Activated CD4-positive, alpha-beta T cell treated with anti-CD3 and anti-CD28 coated beads for 36 hours (primary cell): Measurements from ENCODE around the gene CDK3. TPM values are rescaled to one million over a fixed set of nuclear protein-coding genes. Genes with fewer than 3 reads are reported as not detected.
"Not testable (repeated sequence)": the region's sequence is repeated elsewhere in the genome, so short reads cannot be mapped to it uniquely, and the experiment has no call there.

ENCODE experiments used
- ATAC-seq: fragments of 200-7000 bp; cut with Tn5 transposase; one replicate; pipeline ENCODE4 v1.10.0; 2021; ENCODE audit warnings: mild to moderate bottlenecking, moderate library complexity
- CTCF ChIA-PET: fragments of 350-600 bp; sonication (Branson Sonifier 250); formaldehyde crosslinking; loops from one replicate; lab custom pipeline; 2021; ENCODE audit warnings: antibody characterized with exemption; lab: Charles Lee
- POLR2A ChIA-PET: fragments of 350-600 bp; sonication (Branson Sonifier 250); formaldehyde crosslinking; loops from one replicate; lab custom pipeline; 2021; ENCODE audit warnings: antibody characterized with exemption, inconsistent platforms; lab: Charles Lee
- DNase-seq: peaks from one replicate; pipeline ENCODE4 v3.0.0-alpha.2; 2020
- H3K27ac Mint-ChIP-seq: one replicate; pipeline ENCODE4 v1.8.0; 2021; ENCODE audit warnings: mixed read lengths
- H3K27me3 Mint-ChIP-seq: one replicate; pipeline ENCODE4 v1.8.0; 2021; ENCODE audit warnings: mixed read lengths
- H3K36me3 Mint-ChIP-seq: one replicate; pipeline ENCODE4 v1.8.0; 2021; ENCODE audit warnings: low read depth, mixed read lengths
- H3K4me1 Mint-ChIP-seq: one replicate; pipeline ENCODE4 v1.8.0; 2021; ENCODE audit warnings: mixed read lengths
- H3K4me3 Mint-ChIP-seq: one replicate; pipeline ENCODE4 v1.8.0; 2021; ENCODE audit warnings: mild to moderate bottlenecking, moderate library complexity, mixed read lengths
- H3K9me3 Mint-ChIP-seq: one replicate; pipeline ENCODE4 v1.8.0; 2021; ENCODE audit warnings: low read depth, mixed read lengths
- intact Hi-C, 2 experiments: fragments of 100-400 bp; cut with DNase I in 1 of 2; cut with micrococcal nuclease in 1 of 2; formaldehyde crosslinking; loops; one replicate each; pipeline versions ENCODE4 v1.14.2 to v1.15.1; 2022 to 2024; cut with DNase I, micrococcal nuclease
- total RNA-seq, 2 experiments: library from RNA; stranded (reverse); gene quantifications; one replicate each; pipeline ENCODE4 v1.2.3, GENCODE V29; 2021

Gene CDK3
- total RNA-seq, 2 experiments from 2014 or later = 5.6 to 6.0 TPM

GRCh38 chr17:76042868-76043267, 42.2 kb downstream of the CDK3 start:
- POLR2A ChIA-PET, H3K27ac Mint-ChIP-seq: not testable (repeated sequence)
- CTCF ChIA-PET = interaction anchor here (1.4 kb wide), 1 partner anchor 257 kb away, joined by 3 read pairs; no protein-coding TSS in a partner anchor

GRCh38 chr17:76044475-76045007, 43.9 kb downstream of the CDK3 start:
- H3K4me3 Mint-ChIP-seq, H3K27me3 Mint-ChIP-seq, intact Hi-C loops, H3K4me1 Mint-ChIP-seq, DNase-seq, H3K9me3 Mint-ChIP-seq, H3K27ac Mint-ChIP-seq, ATAC-seq: not testable (repeated sequence)
- ChIA-PET POLR2A (interaction anchor here (0.7 kb wide), 1 partner anchor 26 kb away, joined by 3 read pairs; no protein-coding TSS in a partner anchor), CTCF (interaction anchor here (1.2 kb wide), 1 partner anchor 30 kb away, joined by 3 read pairs; no protein-coding TSS in a partner anchor)
- peaks cover 71% of the 10 kb centered on the region for H3K36me3 Mint-ChIP-seq

More at GRCh38 chr17:76042868-76043267, 42.2 kb downstream of the CDK3 start:
- H3K9me3 Mint-ChIP-seq, H3K27me3 Mint-ChIP-seq, H3K4me3 Mint-ChIP-seq, intact Hi-C loops, ATAC-seq, DNase-seq, H3K4me1 Mint-ChIP-seq: not testable (repeated sequence)
- H3K36me3 Mint-ChIP-seq = peaks cover 73% of the 10 kb centered on the region

- H3K36me3 Mint-ChIP-seq = peaks cover 77% of the 10 kb centered on the region
- POLR2A ChIA-PET = no interaction called here
These were observed 45.4 kb downstream of the CDK3 start for GRCh38 chr17:76046064-76046463.

GRCh38 chr17:76048025-76048605, 47.5 kb downstream of the CDK3 start:
- Mint-ChIP-seq H3K27ac (peak overlapping the region; percentile 1), H3K4me1 (peaks cover 24% of the 10 kb centered on the region), H3K36me3 (peaks cover 71% of the 10 kb centered on the region), H3K4me3 (no peak overlapping the region), H3K9me3 (no peaks in the 10 kb centered on the region), H3K27me3 (no peaks in the 10 kb centered on the region)
- ChIA-PET CTCF (interaction anchor here (1.7 kb wide), 1 partner anchor 8 kb away, joined by 3 read pairs; no protein-coding TSS in a partner anchor), POLR2A (no interaction called here)
- DNase-seq (no peak), ATAC-seq (no peak)
- intact Hi-C loops = loop anchor here in 1 of 2 experiments (2.0 kb wide), 1 partner anchor 23 kb away; no protein-coding TSS in a partner anchor

More at GRCh38 chr17:76046064-76046463, 45.4 kb downstream of the CDK3 start:
- CTCF ChIA-PET = interaction anchor here (0.5 to 0.8 kb wide), 3 partner anchors 41 to 67 kb away, joined by 3 to 4 read pairs (median 3); no protein-coding TSS in a partner anchor
- DNase-seq = no peak
- Mint-ChIP-seq H3K4me1 (peaks cover 21% of the 10 kb centered on the region), H3K27me3 (no peaks in the 10 kb centered on the region), H3K9me3 (no peaks in the 10 kb centered on the region), H3K27ac (no peak overlapping the region), H3K4me3 (no peak overlapping the region)
- no peak for ATAC-seq
- intact Hi-C loops = no loop called here

- H3K9me3 Mint-ChIP-seq = no peaks in the 10 kb centered on the region
- no peak for DNase-seq
- CTCF ChIA-PET = interaction anchor here (0.6 to 1.7 kb wide), 2 partner anchors 9 to 17 kb away, joined by 3 read pairs; no protein-coding TSS in a partner anchor
- peaks cover 69% of the 10 kb centered on the region for H3K36me3 Mint-ChIP-seq
- peak overlapping the region; percentile 11 for H3K27ac Mint-ChIP-seq
- H3K4me1 Mint-ChIP-seq = peaks cover 29% of the 10 kb centered on the region
- no peaks in the 10 kb centered on the region for H3K27me3 Mint-ChIP-seq
- ATAC-seq = no peak
- H3K4me3 Mint-ChIP-seq = no peak overlapping the region
- intact Hi-C loops = loop anchor here in 1 of 2 experiments (2.0 kb wide), 1 partner anchor 22 kb away; no protein-coding TSS in a partner anchor
- POLR2A ChIA-PET = no interaction called here
These were observed 48.1 kb downstream of the CDK3 start for GRCh38 chr17:76048711-76049110.

GRCh38 chr17:76049239-76049638, 48.6 kb downstream of the CDK3 start:
- H3K27ac Mint-ChIP-seq = peak overlapping the region; percentile 11
- peaks cover 34% of the 10 kb centered on the region for H3K4me1 Mint-ChIP-seq
- intact Hi-C loops = loop anchor here in 1 of 2 experiments (2.0 kb wide), 1 partner anchor 22 kb away; no protein-coding TSS in a partner anchor
- DNase-seq (no peak), ATAC-seq (no peak)
- no peaks in the 10 kb centered on the region for H3K27me3 Mint-ChIP-seq
- no peaks in the 10 kb centered on the region for H3K9me3 Mint-ChIP-seq
- CTCF ChIA-PET = interaction anchor here (0.6 to 1.7 kb wide), 3 partner anchors 9 to 230 kb away, joined by 3 read pairs; no protein-coding TSS in a partner anchor
- no peak overlapping the region for H3K4me3 Mint-ChIP-seq
- POLR2A ChIA-PET = interaction anchor here (0.5 kb wide), 1 partner anchor 55 kb away, joined by 3 read pairs; no protein-coding TSS in a partner anchor
- peaks cover 69% of the 10 kb centered on the region for H3K36me3 Mint-ChIP-seq

- no peaks in the 10 kb centered on the region for H3K9me3 Mint-ChIP-seq
- CTCF ChIA-PET = interaction anchor here (0.7 to 1.7 kb wide), 3 partner anchors 10 to 230 kb away, joined by 3 to 4 read pairs (median 3); no protein-coding TSS in a partner anchor
- POLR2A ChIA-PET = no interaction called here
- H3K36me3 Mint-ChIP-seq = peaks cover 62% of the 10 kb centered on the region
- H3K4me3 Mint-ChIP-seq = no peak overlapping the region
- DNase-seq = no peak
- no peaks in the 10 kb centered on the region for H3K27me3 Mint-ChIP-seq
- no peak overlapping the region for H3K27ac Mint-ChIP-seq
- ATAC-seq = no peak
- peaks cover 36% of the 10 kb centered on the region for H3K4me1 Mint-ChIP-seq
- intact Hi-C loops = loop anchor here in 1 of 2 experiments (2.0 kb wide), 1 partner anchor 21 kb away; no protein-coding TSS in a partner anchor
These were observed 49.3 kb downstream of the CDK3 start for GRCh38 chr17:76049836-76050537.

- CTCF ChIA-PET = interaction anchor here (0.6 to 0.7 kb wide), 2 partner anchors 201 to 206 kb away, joined by 3 to 4 read pairs; no protein-coding TSS in a partner anchor
- Mint-ChIP-seq H3K4me3 (no peak overlapping the region), H3K36me3 (peaks cover 56% of the 10 kb centered on the region)
These were observed 50.1 kb downstream of the CDK3 start for GRCh38 chr17:76050538-76051467.

GRCh38 chr17:76051561-76051960, 50.9 kb downstream of the CDK3 start:
- Mint-ChIP-seq H3K4me3 (no peak overlapping the region), H3K36me3 (peaks cover 58% of the 10 kb centered on the region), H3K27ac (peak overlapping the region; percentile 32), H3K4me1 (peaks cover 41% of the 10 kb centered on the region), H3K27me3 (no peaks in the 10 kb centered on the region), H3K9me3 (no peaks in the 10 kb centered on the region)
- CTCF ChIA-PET = no interaction called here
- POLR2A ChIA-PET = no interaction called here
- DNase-seq = no peak
- ATAC-seq = no peak
- intact Hi-C loops = no loop called here

More at GRCh38 chr17:76050538-76051467, 50.1 kb downstream of the CDK3 start:
- Mint-ChIP-seq H3K27ac (peak overlapping the region; percentile 9), H3K9me3 (no peaks in the 10 kb centered on the region), H3K4me1 (peaks cover 36% of the 10 kb centered on the region), H3K27me3 (no peaks in the 10 kb centered on the region)
- POLR2A ChIA-PET = no interaction called here
- intact Hi-C loops = no loop called here
- ATAC-seq = peak; percentile 54
- DNase-seq = no peak
